Fibroblast of lung (primary cell): ENCODE measurements around the gene CYP27A1. TPM values are rescaled to one million over a fixed set of nuclear protein-coding genes. Genes with fewer than 3 reads are reported as not detected.

ENCODE experiments used
- DNase-seq, 2 donors: peaks; one replicate each; pipeline versions ENCODE4 v3.0.0 to v3.0.0-alpha.2; 2010; ENCODE audit warnings: low read depth in 2 of 2
- H2AFZ ChIP-seq: 2 replicates; pipeline ENCODE4 v1.5.1; 2012; ENCODE audit warnings: low read length, control low read depth, inconsistent platforms
- H3K27ac ChIP-seq: 2 replicates; pipeline ENCODE4 v1.5.1; 2011; ENCODE audit warnings: low read length, control low read depth; ENCODE audit not compliant: insufficient read depth
- H3K27me3 ChIP-seq: 2 replicates; pipeline ENCODE4 v1.5.1; 2011; ENCODE audit warnings: mild to moderate bottlenecking, low read length; ENCODE audit not compliant: control insufficient read depth, insufficient read depth
- H3K36me3 ChIP-seq: 2 replicates; pipeline ENCODE4 v1.5.1; 2011; ENCODE audit warnings: low read length; ENCODE audit not compliant: control insufficient read depth, insufficient read depth
- H3K4me1 ChIP-seq: 2 replicates; pipeline ENCODE4 v1.5.1; 2011; ENCODE audit warnings: low read length; ENCODE audit not compliant: control insufficient read depth, insufficient read depth; ENCODE audit errors: extremely low read depth
- H3K4me2 ChIP-seq: 2 replicates; pipeline ENCODE4 v1.5.1; 2011; ENCODE audit warnings: low read length, control low read depth; ENCODE audit not compliant: insufficient read depth; ENCODE audit errors: extremely low read depth
- H3K4me3 ChIP-seq, 4 experiments: fragments of 200-600 bp in 1 of 4; sonication (generic) in 1 of 4; replicated peaks in 1 of 4; 2 replicates each; pipeline ENCODE4 v1.5.1; 2011 to 2016; ENCODE audit warnings: low read length in 4 of 4, low read depth in 3 of 4, mild to moderate bottlenecking in 3 of 4, control low read depth in 2 of 4, inconsistent platforms in 1 of 4, mixed read lengths in 1 of 4; ENCODE audit not compliant: insufficient read depth in 1 of 4; ENCODE audit errors: control extremely low read depth in 1 of 4
- H3K79me2 ChIP-seq: 2 replicates; pipeline ENCODE4 v1.5.1; 2012; ENCODE audit warnings: mild to moderate bottlenecking, low read length, inconsistent platforms; ENCODE audit not compliant: control insufficient read depth, insufficient read depth
- H3K9ac ChIP-seq: 2 replicates; pipeline ENCODE4 v1.5.1; 2011; ENCODE audit warnings: mild to moderate bottlenecking, low read length, control low read depth; ENCODE audit not compliant: insufficient read depth
- H3K9me3 ChIP-seq: 2 replicates; pipeline ENCODE4 v1.5.1; 2012; ENCODE audit warnings: low read depth, low read length; ENCODE audit not compliant: control insufficient read depth, insufficient read depth
- H4K20me1 ChIP-seq: 2 replicates; pipeline ENCODE4 v1.5.1; 2011; ENCODE audit warnings: low read length; ENCODE audit not compliant: control insufficient read depth, insufficient read depth; ENCODE audit errors: extremely low read depth
- CTCF ChIP-seq, 2 donors: IDR thresholded peaks in 1 of 2; conservative IDR thresholded peaks in 1 of 2; 1 replicate in 1 of 2; 2 replicates in 1 of 2; pipeline ENCODE4 v1.5.1; 2011 to 2012; ENCODE audit warnings: low read length in 2 of 2, control low read depth in 1 of 2, inconsistent platforms in 1 of 2, low read depth in 1 of 2, mild to moderate bottlenecking in 1 of 2
- EZH2 ChIP-seq: IDR thresholded peaks from 2 replicates; pipeline ENCODE4 v1.5.1; 2012; ENCODE audit warnings: low read length, control low read depth, mild to moderate bottlenecking; ENCODE audit errors: missing control alignments
- polyA plus RNA-seq, 2 donors: library from polyadenylated mRNA; depleted of rRNA in 1 of 2; stranded (reverse) in 1 of 2; unstranded in 1 of 2; fragments of >200 nt; gene quantifications; 2 replicates each; pipeline ENCODE4 v1.2.1, GENCODE V29; 2011 to 2012; ENCODE audit warnings: missing spikeins in 1 of 2
- total RNA-seq: library from RNA; depleted of rRNA; stranded (reverse); fragments of >200 nt; gene quantifications from 2 replicates; pipeline ENCODE4 v1.2.1, GENCODE V29; 2014

Gene CYP27A1
- total and polyA plus RNA-seq, 2 donors (not counting 1 experiment from before 2014, with no cell fraction given), result 12.7 to 53.8 TPM

- no peak overlapping the region for H3K4me2 ChIP-seq
- H2AFZ ChIP-seq, result no peak overlapping the region
- no peak overlapping the region for H3K9ac ChIP-seq
- no peaks in the 10 kb centered on the region for H3K36me3 ChIP-seq
- H3K9me3 ChIP-seq, result no peaks in the 10 kb centered on the region
- no peaks in the 10 kb centered on the region for H4K20me1 ChIP-seq
- peaks cover 2% of the 10 kb centered on the region for H3K27me3 ChIP-seq
- H3K27ac ChIP-seq, result no peak overlapping the region
- no peak overlapping the region for H3K4me3 ChIP-seq
- H3K79me2 ChIP-seq, result no peaks in the 10 kb centered on the region
- TF ChIP-seq CTCF (conservative IDR thresholded peaks at IDR 0.05 in 1 of 2, IDR thresholded peaks at IDR 0.05 in 1 of 2; ENCODE audit: low read depth in 1 of 2, low read length in 2 of 2) (no peak), EZH2 (no peak)
- no peaks in the 10 kb centered on the region for H3K4me1 ChIP-seq
- DNase-seq, result no peak
Measured at GRCh38 chr2:218820746-218821369, 38.9 kb downstream of the CYP27A1 start.

GRCh38 chr2:218821605-218822211, 39.8 kb downstream of the CYP27A1 start:
- no peaks in the 10 kb centered on the region for H3K36me3 ChIP-seq
- H3K79me2 ChIP-seq, result no peaks in the 10 kb centered on the region
- peaks cover 5% of the 10 kb centered on the region for H3K27me3 ChIP-seq
- H3K27ac ChIP-seq, result no peak overlapping the region
- no peak for TF ChIP-seq CTCF (conservative IDR thresholded peaks at IDR 0.05 in 1 of 2, IDR thresholded peaks at IDR 0.05 in 1 of 2; ENCODE audit: low read depth in 1 of 2, low read length in 2 of 2)
- TF ChIP-seq EZH2, result no peak
- H3K4me1 ChIP-seq, result no peaks in the 10 kb centered on the region
- H3K9ac ChIP-seq, result no peak overlapping the region
- DNase-seq, result no peak
- H3K4me2 ChIP-seq, result no peak overlapping the region
- H4K20me1 ChIP-seq, result no peaks in the 10 kb centered on the region
- H2AFZ ChIP-seq, result no peak overlapping the region
- H3K9me3 ChIP-seq, result no peaks in the 10 kb centered on the region
- no peak overlapping the region for H3K4me3 ChIP-seq

GRCh38 chr2:218822622-218823021, 40.7 kb downstream of the CYP27A1 start:
- no peak for TF ChIP-seq EZH2
- no peak for TF ChIP-seq CTCF (conservative IDR thresholded peaks at IDR 0.05 in 1 of 2, IDR thresholded peaks at IDR 0.05 in 1 of 2; ENCODE audit: low read depth in 1 of 2, low read length in 2 of 2)
- Histone ChIP-seq H3K9me3 (no peaks in the 10 kb centered on the region), H2AFZ (no peak overlapping the region), H3K79me2 (no peaks in the 10 kb centered on the region), H3K9ac (no peak overlapping the region), H3K4me3 (no peak overlapping the region), H3K27ac (no peak overlapping the region), H3K4me2 (no peak overlapping the region), H3K4me1 (no peaks in the 10 kb centered on the region), H4K20me1 (no peaks in the 10 kb centered on the region), H3K27me3 (peaks cover 9% of the 10 kb centered on the region), H3K36me3 (no peaks in the 10 kb centered on the region)
- no peak for DNase-seq
